GM21786 (cell line): ENCODE measurements around the gene GABRG3.
"Not testable (repeated sequence)": the region's sequence is repeated elsewhere in the genome, so short reads cannot be mapped to it uniquely, and the experiment has no call there.

Experiments
- ATAC-seq: cut with Tn5 transposase; IDR thresholded peaks from one replicate; pipeline ENCODE4 v1.9.1; 2021; ENCODE audit not compliant: unreplicated experiment

GABRG3 gene

GRCh38 chr15:27172821-27173220 lies 201.8 kb downstream of the GABRG3 start:
- ATAC-seq, result no peak

- ATAC-seq, result no peak
Observed at GRCh38 chr15:27175472-27176153, 204.6 kb downstream of the GABRG3 start.

DNA sequence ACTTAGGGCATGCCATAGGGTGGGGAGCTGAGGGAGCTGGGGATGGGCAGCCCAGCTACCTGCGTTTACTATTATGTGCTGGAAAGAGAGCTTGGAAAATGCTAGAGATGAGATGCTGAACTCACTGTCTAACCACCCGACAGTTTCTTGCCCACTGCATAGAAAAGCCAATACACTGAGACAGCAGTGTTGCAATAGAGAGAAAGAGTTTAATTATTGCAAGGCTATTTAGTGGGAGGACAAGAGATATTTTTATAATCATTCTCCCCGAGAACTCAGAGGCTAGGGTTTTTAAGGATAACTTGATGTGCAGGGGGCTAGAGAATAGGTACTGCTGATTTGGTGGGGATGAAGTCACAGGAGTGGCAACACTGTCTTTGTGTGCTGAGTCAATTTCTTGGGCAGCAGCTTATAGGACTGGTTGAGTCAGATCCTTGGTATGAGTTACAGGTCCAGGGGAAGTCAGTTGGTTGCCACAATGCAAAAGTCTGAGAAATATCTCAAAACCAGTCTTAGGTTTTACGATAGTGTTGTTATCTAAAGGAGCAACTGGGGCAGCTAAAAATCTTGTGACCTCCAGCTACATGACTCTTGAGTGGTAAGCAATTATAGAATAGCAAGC lies 205.9 kb downstream of the GABRG3 start:
- no peak for ATAC-seq

GRCh38 chr15:27179789-27180188 lies 208.8 kb downstream of the GABRG3 start:
- ATAC-seq, result no peak

- ATAC-seq, result no peak
Observed at GRCh38 chr15:27182561-27183110, 211.7 kb downstream of the GABRG3 start.

- no peak for ATAC-seq
Observed at GRCh38 chr15:27183201-27183600, 212.2 kb downstream of the GABRG3 start.

- not testable (repeated sequence) for ATAC-seq
Observed at GRCh38 chr15:27191515-27191914, 220.5 kb downstream of the GABRG3 start.

GRCh38 chr15:27196691-27197090 lies 225.7 kb downstream of the GABRG3 start:
- ATAC-seq, result no peak

DNA sequence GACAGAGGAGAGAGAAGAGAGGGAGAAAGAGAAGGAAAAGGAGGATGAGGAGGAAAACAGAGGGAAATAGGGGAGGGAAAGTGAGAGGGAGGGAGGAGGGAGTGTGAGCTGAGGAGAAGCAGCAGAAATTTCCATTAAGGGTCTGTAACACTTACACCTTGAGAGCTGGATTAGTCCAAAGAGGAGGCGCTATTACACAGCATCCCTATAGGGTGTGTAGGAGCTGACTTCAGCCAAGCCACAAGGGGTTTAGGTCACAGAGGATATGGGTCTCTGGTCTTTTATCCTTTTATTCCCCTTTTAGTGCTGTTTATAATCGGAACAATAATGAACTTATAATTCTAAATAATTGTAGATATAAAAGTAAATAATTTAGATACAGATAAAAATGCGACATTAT lies 230.4 kb downstream of the GABRG3 start:
- ATAC-seq, result no peak

GRCh38 chr15:27210176-27210575 lies 239.2 kb downstream of the GABRG3 start:
- no peak for ATAC-seq

DNA sequence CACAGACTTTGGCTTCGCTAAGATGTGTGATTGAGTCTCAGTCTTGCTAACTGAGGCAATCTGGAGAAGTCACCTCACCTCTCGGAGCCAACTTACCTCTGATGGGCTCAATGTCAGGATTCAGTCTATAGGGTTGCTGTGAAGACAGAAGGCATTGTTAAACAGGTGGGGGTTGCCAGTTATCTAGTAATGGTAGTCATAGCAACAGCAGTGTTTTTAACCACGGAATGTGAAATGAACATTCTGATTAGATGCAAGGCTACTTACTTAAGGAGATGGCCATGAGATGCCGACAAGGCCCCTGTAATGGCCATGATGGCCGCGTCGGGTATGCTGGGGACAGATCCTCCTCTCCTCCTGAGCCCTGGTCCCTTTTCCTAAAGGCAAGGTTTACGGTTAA lies 243.1 kb downstream of the GABRG3 start:
- no peak for ATAC-seq

DNA sequence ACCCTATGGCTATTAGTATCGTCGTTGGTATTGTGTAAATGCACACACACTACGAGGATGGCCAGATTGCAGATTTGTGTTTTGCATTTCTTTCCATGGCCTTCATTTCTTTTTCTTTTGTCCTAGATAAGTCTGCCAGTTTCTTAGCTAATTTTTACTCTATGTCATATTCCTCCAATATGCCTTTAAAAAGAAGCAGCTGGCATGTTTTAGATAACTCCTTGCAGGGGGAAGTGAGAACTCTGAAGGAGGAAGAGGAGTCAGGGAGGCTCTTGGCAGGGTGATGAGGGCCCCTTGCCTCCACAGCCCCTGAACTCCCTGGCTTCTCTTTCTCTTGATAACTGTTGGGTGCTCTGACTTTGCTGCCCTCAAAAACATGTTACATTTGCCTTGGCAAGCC lies 244.0 kb downstream of the GABRG3 start:
- ATAC-seq, result no peak

DNA sequence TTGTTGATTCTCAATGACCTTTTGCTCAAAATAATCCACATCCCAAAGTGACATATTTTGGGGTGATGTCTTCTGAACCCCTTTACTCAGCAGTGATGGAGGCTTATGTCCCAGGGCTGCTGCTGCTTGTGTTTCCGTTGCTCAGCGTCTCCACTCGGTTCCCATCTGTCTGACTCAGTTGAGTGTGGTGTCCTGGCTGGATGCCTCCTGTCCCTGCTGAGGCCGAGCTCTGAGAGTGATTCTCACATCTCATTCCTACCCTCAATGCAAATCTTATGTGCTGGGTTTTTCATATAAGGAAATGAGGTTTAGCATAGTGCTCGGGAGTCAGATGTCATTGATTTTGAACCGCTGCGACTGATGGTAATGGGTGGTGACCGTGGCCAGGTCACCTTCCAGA lies 247.4 kb downstream of the GABRG3 start:
- no peak for ATAC-seq

GRCh38 chr15:27219636-27220035 lies 248.7 kb downstream of the GABRG3 start:
- ATAC-seq, result no peak

DNA sequence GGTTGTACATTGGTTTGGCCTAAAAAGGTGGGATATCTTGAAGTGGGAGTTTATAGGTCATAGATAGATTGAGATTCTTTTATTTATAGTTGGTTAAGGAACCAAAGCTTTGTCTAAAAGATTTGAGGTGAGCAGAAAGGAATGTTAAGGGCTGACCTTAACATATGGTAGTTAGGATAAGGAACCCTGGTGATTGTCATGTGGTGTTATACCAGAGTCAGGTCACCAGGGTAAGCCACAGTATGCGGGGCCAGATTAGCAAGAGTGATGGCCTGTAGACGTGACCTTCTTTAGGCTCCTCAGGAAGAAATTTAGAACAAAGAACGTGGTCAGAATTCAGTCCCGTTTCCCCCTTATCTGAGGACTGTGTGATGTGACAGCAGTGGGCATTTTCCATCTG lies 249.2 kb downstream of the GABRG3 start:
- no peak for ATAC-seq

DNA sequence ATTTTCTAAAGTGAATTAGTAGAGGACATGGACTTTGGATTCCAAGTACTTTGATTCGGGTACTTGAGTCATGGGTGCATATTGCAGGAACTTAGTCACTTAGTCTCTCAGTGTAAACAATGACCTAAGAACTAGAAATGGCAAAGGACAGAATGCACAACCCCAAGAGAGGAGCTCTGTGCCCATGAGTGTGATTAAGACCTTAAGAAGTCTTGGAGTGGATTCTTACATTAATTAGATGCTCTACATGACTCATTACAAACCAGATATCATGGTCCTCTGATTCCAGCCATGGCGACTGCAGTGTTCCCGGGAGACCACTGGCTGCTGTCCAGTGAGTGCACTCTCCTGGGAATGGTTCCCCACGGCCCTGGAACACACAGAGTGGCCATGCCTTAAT lies 251.5 kb downstream of the GABRG3 start:
- ATAC-seq, result no peak

- no peak for ATAC-seq
Observed at GRCh38 chr15:27223179-27223578, 252.2 kb downstream of the GABRG3 start.

DNA sequence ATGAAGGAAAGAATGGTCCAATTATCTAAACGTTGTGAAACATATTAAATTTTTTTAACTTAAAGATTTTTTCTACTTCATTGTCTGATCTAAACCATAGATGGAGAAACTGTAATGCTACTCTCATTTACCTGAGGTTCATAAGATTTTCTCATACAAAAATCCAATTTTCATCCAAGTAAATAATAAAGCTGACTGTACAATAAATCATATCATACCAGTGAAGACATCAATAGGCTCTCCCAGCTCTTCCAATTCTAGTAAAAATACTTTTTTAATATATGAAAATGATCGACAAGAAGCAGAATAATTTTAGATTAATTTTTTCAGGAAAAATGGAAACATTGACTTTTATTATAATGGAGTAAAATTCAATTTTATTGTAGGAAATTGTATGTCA lies 260.8 kb downstream of the GABRG3 start:
- ATAC-seq, result no peak

GRCh38 chr15:27232876-27233275 lies 261.9 kb downstream of the GABRG3 start:
- no peak for ATAC-seq

- no peak for ATAC-seq
Observed at GRCh38 chr15:27234593-27234992, 263.6 kb downstream of the GABRG3 start.

DNA sequence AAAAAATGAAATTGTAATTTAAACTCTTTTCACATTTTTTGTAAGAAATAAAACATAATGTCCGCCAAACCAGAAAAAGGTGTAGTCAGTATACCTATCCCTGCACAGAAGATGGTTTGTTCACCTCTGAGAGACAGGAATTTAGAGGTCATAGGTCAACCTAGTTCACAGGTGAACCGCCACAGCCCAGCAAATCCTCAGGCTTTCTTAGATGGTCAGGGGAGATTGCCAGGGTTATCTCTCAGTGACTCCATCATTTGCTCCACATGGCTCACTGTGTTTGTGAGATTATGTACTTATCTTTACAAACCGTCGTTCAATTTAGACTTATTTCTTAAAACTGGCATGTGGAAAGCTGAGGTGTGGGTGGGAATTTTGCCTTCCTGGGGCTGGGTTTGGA lies 264.2 kb downstream of the GABRG3 start:
- ATAC-seq, result no peak

DNA sequence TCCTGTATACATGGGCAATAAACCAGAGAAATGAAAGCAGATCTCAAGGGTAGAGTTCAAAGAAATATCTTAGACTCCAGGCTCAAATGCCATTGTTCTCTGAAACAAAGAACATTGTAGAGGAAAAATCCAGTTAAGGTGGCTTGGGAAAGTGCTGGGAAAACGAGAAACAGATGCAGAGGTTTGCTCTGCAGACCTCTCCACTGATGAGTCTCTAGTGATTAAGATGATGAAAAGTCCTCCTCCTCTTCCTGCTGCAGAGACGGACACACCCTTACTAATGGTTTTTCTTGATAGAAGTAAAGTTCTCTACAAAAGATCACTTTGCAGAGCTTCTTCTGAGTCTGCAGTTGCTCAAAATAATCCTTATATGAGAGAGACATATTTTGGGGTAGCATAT lies 264.7 kb downstream of the GABRG3 start:
- ATAC-seq, result no peak
